CD4-positive, alpha-beta T cell (primary cell): ENCODE data around the gene TMEM273. TPM values are rescaled to one million over a fixed set of nuclear protein-coding genes. Genes with fewer than 3 reads are reported as not detected.

Experiments used
- ATAC-seq: fragments of 200-7000 bp; cut with Tn5 transposase; one replicate; pipeline ENCODE4 v1.10.0; 2022; ENCODE audit warnings: mild to moderate bottlenecking; ENCODE audit not compliant: poor library complexity
- CTCF ChIA-PET: fragments of 350-600 bp; sonication (Branson Sonifier 250); formaldehyde crosslinking; loops from one replicate; lab custom pipeline; 2021; ENCODE audit warnings: antibody characterized with exemption, inconsistent platforms; lab: Charles Lee
- POLR2A ChIA-PET: fragments of 350-600 bp; sonication (Branson Sonifier 250); formaldehyde crosslinking; loops from one replicate; lab custom pipeline; 2021; ENCODE audit warnings: antibody characterized with exemption, inconsistent platforms; lab: Charles Lee
- DNase-seq, 14 experiments: peaks; one replicate each; pipeline ENCODE4 v3.0.0-alpha.2; 2013 to 2020; ENCODE audit warnings: mixed read lengths in 2 of 14
- H3K27ac ChIP-seq, 2 donors: one replicate each; pipeline versions ENCODE4 v1.5.1 to v1.7.0; 2013; ENCODE audit warnings: low read length in 2 of 2, low read depth in 1 of 2, mild to moderate bottlenecking in 1 of 2
- H3K27me3 ChIP-seq, 2 experiments: 1 replicate in 1 of 2; 2 replicates in 1 of 2; pipeline versions ENCODE4 v1.6.1 to v1.7.0; 2013; ENCODE audit warnings: low read length in 2 of 2, control low read depth in 1 of 2, mild to moderate bottlenecking in 1 of 2, moderate library complexity in 1 of 2; ENCODE audit not compliant: insufficient read depth in 2 of 2, control insufficient read depth in 1 of 2
- H3K36me3 ChIP-seq: one replicate; pipeline ENCODE4 v1.6.1; 2013; ENCODE audit warnings: low read length, control low read depth; ENCODE audit not compliant: insufficient read depth
- H3K4me1 ChIP-seq: one replicate; pipeline ENCODE4 v1.6.1; 2013; ENCODE audit warnings: low read length, control low read depth; ENCODE audit not compliant: insufficient read depth
- H3K4me3 ChIP-seq: one replicate; pipeline ENCODE4 v1.5.1; 2013; ENCODE audit warnings: mild to moderate bottlenecking, low read length, moderate library complexity
- H3K9me3 ChIP-seq, 2 experiments: 1 replicate in 1 of 2; 2 replicates in 1 of 2; pipeline versions ENCODE4 v1.6.1 to v1.7.0; 2013; ENCODE audit warnings: low read length in 2 of 2, mild to moderate bottlenecking in 2 of 2, control low read depth in 1 of 2, moderate library complexity in 1 of 2; ENCODE audit not compliant: control insufficient read depth in 1 of 2, insufficient read depth in 1 of 2
- H3K27ac Mint-ChIP-seq: one replicate; pipeline ENCODE4 v1.8.0; 2020; ENCODE audit warnings: mixed read lengths
- H3K27me3 Mint-ChIP-seq: one replicate; pipeline ENCODE4 v1.8.0; 2021; ENCODE audit warnings: mixed read lengths
- H3K36me3 Mint-ChIP-seq: one replicate; pipeline ENCODE4 v1.8.0; 2021; ENCODE audit warnings: low read depth, mixed read lengths
- H3K4me1 Mint-ChIP-seq: one replicate; pipeline ENCODE4 v1.8.0; 2021; ENCODE audit warnings: low read depth, mixed read lengths
- H3K4me3 Mint-ChIP-seq: one replicate; pipeline ENCODE4 v1.8.0; 2020; ENCODE audit warnings: mild to moderate bottlenecking, mixed read lengths
- H3K9me3 Mint-ChIP-seq: one replicate; pipeline ENCODE4 v1.8.0; 2020; ENCODE audit warnings: mixed read lengths
- CTCF ChIP-seq: fragments of 200-600 bp; IDR thresholded peaks from one replicate; pipeline ENCODE4 v1.8.0; 2022; ENCODE audit warnings: antibody characterized with exemption, mild to moderate bottlenecking
- intact Hi-C, 2 experiments: fragments of 100-400 bp; cut with DNase I in 1 of 2; cut with micrococcal nuclease in 1 of 2; formaldehyde crosslinking; loops; one replicate each; pipeline versions ENCODE4 v1.15.1 to v1.9.0; 2023 to 2025; cut with DNase I, micrococcal nuclease
- total RNA-seq, 174 experiments: library from RNA in 2 of 174; stranded (reverse) in 2 of 174; gene quantifications; one replicate each; pipeline ENCODE4 v1.2.3 and lab custom pipeline; 2021 to 2026

Gene TMEM273
- total RNA-seq, 2 experiments from 2014 or later = 1.8 to 2.2 TPM

GRCh38 chr10:49153115-49153514 lies 35.1 kb downstream of the TMEM273 start:
- H3K9me3 ChIP-seq = no peaks in the 10 kb centered on the region
- ATAC-seq (no peak), DNase-seq (no peak)
- H3K4me1 Mint-ChIP-seq = no peaks in the 10 kb centered on the region
- no peaks in the 10 kb centered on the region for H3K36me3 ChIP-seq
- no peaks in the 10 kb centered on the region for H3K27me3 ChIP-seq
- ChIA-PET POLR2A (no interaction called here), CTCF (no interaction called here)
- H3K4me3 Mint-ChIP-seq = no peak overlapping the region
- no peak for TF ChIP-seq CTCF
- H3K27me3 Mint-ChIP-seq = peaks cover 5% of the 10 kb centered on the region
- peaks cover 4% of the 10 kb centered on the region for H3K9me3 Mint-ChIP-seq
- intact Hi-C loops = no loop called here
- H3K36me3 Mint-ChIP-seq = no peaks in the 10 kb centered on the region
- H3K27ac ChIP-seq = no peak overlapping the region
- no peak overlapping the region for H3K27ac Mint-ChIP-seq
- no peaks in the 10 kb centered on the region for H3K4me1 ChIP-seq
- no peak overlapping the region for H3K4me3 ChIP-seq

GRCh38 chr10:49152663-49153062 lies 35.5 kb downstream of the TMEM273 start:
- ChIA-PET CTCF (no interaction called here), POLR2A (no interaction called here)
- Mint-ChIP-seq H3K4me3 (no peak overlapping the region), H3K4me1 (no peaks in the 10 kb centered on the region), H3K27me3 (peaks cover 5% of the 10 kb centered on the region), H3K36me3 (no peaks in the 10 kb centered on the region), H3K9me3 (peaks cover 4% of the 10 kb centered on the region), H3K27ac (no peak overlapping the region)
- intact Hi-C loops = no loop called here
- TF ChIP-seq CTCF = no peak
- no peak overlapping the region for H3K27ac ChIP-seq
- peaks cover 0 to 4% of the 10 kb centered on the region in 2 experiments for H3K9me3 ChIP-seq
- H3K4me3 ChIP-seq = no peak overlapping the region
- ATAC-seq (no peak), DNase-seq (no peak)
- H3K36me3 ChIP-seq = no peaks in the 10 kb centered on the region
- no peaks in the 10 kb centered on the region for H3K27me3 ChIP-seq
- H3K4me1 ChIP-seq = no peaks in the 10 kb centered on the region

- H3K36me3 Mint-ChIP-seq = no peaks in the 10 kb centered on the region
- H3K27me3 Mint-ChIP-seq = peaks cover 5% of the 10 kb centered on the region
- CTCF ChIA-PET = no interaction called here
These were observed 36.2 kb downstream of the TMEM273 start for GRCh38 chr10:49152037-49152436.

More at GRCh38 chr10:49152037-49152436, 36.2 kb downstream of the TMEM273 start:
- Mint-ChIP-seq H3K9me3 (peaks cover 7% of the 10 kb centered on the region), H3K4me1 (no peaks in the 10 kb centered on the region), H3K27ac (no peak overlapping the region), H3K4me3 (no peak overlapping the region)
- Histone ChIP-seq H3K4me1 (no peaks in the 10 kb centered on the region), H3K27me3 (no peaks in the 10 kb centered on the region), H3K4me3 (no peak overlapping the region), H3K36me3 (no peaks in the 10 kb centered on the region), H3K27ac (no peak overlapping the region), H3K9me3 (peaks cover 0 to 5% of the 10 kb centered on the region in 2 experiments)
- no peak for DNase-seq
- intact Hi-C loops = no loop called here
- TF ChIP-seq CTCF = no peak
- POLR2A ChIA-PET = no interaction called here
- no peak for ATAC-seq
